GM12873 (cell line): Measurements from ENCODE around the gene FUT6.
A peak's percentile ranks its signal among the peaks of the same experiment; 100 is the strongest.

ENCODE experiments used
- CTCF ChIP-seq: IDR thresholded peaks from 2 replicates; pipeline ENCODE4 v1.5.1; 2012; ENCODE audit warnings: low read depth, mild to moderate bottlenecking, moderate library complexity, low read length, control low read depth; ENCODE audit not compliant: insufficient read depth; ENCODE audit errors: missing control alignments

Gene FUT6

GRCh38 chr19:5806133-5806489, 33.4 kb downstream of the FUT6 start:
- no peak for TF ChIP-seq CTCF

- TF ChIP-seq CTCF: peak; percentile 51
Measured at GRCh38 chr19:5805462-5806132, 33.9 kb downstream of the FUT6 start.

GRCh38 chr19:5804516-5805461, 34.7 kb downstream of the FUT6 start, which contains the start of gene NRTN:
Gene NRTN (plus strand): TSS chr19:5805067. CDS start chr19:5824166, 19,099 bp downstream.
- TF ChIP-seq CTCF: no peak

- TF ChIP-seq CTCF: peak; percentile 92
Measured at GRCh38 chr19:5803752-5804515, 35.6 kb downstream of the FUT6 start.

GRCh38 chr19:5803441-5803751, 36.1 kb downstream of the FUT6 start:
- no peak for TF ChIP-seq CTCF

- TF ChIP-seq CTCF: no peak
Measured at GRCh38 chr19:5801796-5802619, 37.5 kb downstream of the FUT6 start.
